Right atrium auricular region (tissue), 2 donors: ENCODE measurements around the gene ZNF490. TPM values are rescaled to one million over a fixed set of nuclear protein-coding genes. Genes with fewer than 3 reads are reported as not detected.

ENCODE experiments used
- DNase-seq: peaks from one replicate; pipeline ENCODE4 v3.0.0-alpha.2; 2019; ENCODE audit warnings: low spot score
- H3K27ac ChIP-seq, 2 donors: fragments of 200-600 bp; sonication (generic); 1 replicate in 1 of 2; 2 replicates in 1 of 2; pipeline ENCODE4 v1.5.1; 2016 to 2019
- H3K27me3 ChIP-seq, 2 donors: fragments of 200-600 bp; sonication (generic); one replicate each; pipeline versions ENCODE4 v1.5.1 to v1.6.0; 2017 to 2019
- H3K36me3 ChIP-seq: fragments of 200-600 bp; sonication (generic); one replicate; pipeline ENCODE4 v1.5.1; 2016
- H3K4me1 ChIP-seq, 2 donors: fragments of 200-600 bp; sonication (generic); one replicate each; pipeline versions ENCODE4 v1.5.1 to v1.6.0; 2017 to 2019
- H3K4me3 ChIP-seq, 2 donors: fragments of 200-600 bp; sonication (generic); 1 replicate in 1 of 2; 2 replicates in 1 of 2; pipeline ENCODE4 v1.5.1; 2017 to 2019; ENCODE audit warnings: mild to moderate bottlenecking in 1 of 2, moderate library complexity in 1 of 2
- H3K9me3 ChIP-seq, 2 donors: fragments of 200-600 bp; sonication (generic); one replicate each; pipeline ENCODE4 v1.5.1; 2019
- total RNA-seq, 2 donors: library from RNA; depleted of rRNA; stranded (reverse); fragments of >200 nt; gene quantifications; one replicate each; pipeline ENCODE4 v1.1.0, GENCODE V29; 2016
- TF ChIP-seq, protein P1 (sequence below), 2 donors: fragments of 200-600 bp; sonication (generic); IDR thresholded peaks; one replicate each; pipeline ENCODE4 v1.5.1; 2019; ENCODE audit warnings: antibody characterized with exemption in 2 of 2

Gene ZNF490
- total RNA-seq, 2 donors from 2014 or later = 2.5 to 4.5 TPM

GRCh38 chr19:12546068-12546467, 64.5 kb downstream of the ZNF490 start:
- H3K36me3 ChIP-seq = peaks cover 4% of the 10 kb centered on the region
- TF ChIP-seq, protein P1, sequence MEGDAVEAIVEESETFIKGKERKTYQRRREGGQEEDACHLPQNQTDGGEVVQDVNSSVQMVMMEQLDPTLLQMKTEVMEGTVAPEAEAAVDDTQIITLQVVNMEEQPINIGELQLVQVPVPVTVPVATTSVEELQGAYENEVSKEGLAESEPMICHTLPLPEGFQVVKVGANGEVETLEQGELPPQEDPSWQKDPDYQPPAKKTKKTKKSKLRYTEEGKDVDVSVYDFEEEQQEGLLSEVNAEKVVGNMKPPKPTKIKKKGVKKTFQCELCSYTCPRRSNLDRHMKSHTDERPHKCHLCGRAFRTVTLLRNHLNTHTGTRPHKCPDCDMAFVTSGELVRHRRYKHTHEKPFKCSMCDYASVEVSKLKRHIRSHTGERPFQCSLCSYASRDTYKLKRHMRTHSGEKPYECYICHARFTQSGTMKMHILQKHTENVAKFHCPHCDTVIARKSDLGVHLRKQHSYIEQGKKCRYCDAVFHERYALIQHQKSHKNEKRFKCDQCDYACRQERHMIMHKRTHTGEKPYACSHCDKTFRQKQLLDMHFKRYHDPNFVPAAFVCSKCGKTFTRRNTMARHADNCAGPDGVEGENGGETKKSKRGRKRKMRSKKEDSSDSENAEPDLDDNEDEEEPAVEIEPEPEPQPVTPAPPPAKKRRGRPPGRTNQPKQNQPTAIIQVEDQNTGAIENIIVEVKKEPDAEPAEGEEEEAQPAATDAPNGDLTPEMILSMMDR (IDR thresholded peaks at IDR 0.05) = no peak
- no peak for DNase-seq
- peaks cover 0 to 47% of the 10 kb centered on the region in 2 donors for H3K4me1 ChIP-seq
- no peak overlapping the region for H3K4me3 ChIP-seq
- no peaks in the 10 kb centered on the region for H3K27me3 ChIP-seq
- H3K27ac ChIP-seq = no peak overlapping the region
- H3K9me3 ChIP-seq = no peaks in the 10 kb centered on the region

- Histone ChIP-seq H3K9me3 (no peaks in the 10 kb centered on the region), H3K27me3 (no peaks in the 10 kb centered on the region), H3K36me3 (peaks cover 12% of the 10 kb centered on the region), H3K4me1 (peaks cover 0 to 44% of the 10 kb centered on the region in 2 donors), H3K27ac (no peak overlapping the region), H3K4me3 (no peak overlapping the region)
- DNase-seq = no peak
- TF ChIP-seq, protein P1 (IDR thresholded peaks at IDR 0.05) = no peak
Observed at GRCh38 chr19:12545267-12545666, 65.3 kb downstream of the ZNF490 start.

GRCh38 chr19:12544401-12544876, 66.2 kb downstream of the ZNF490 start:
- Histone ChIP-seq H3K27ac (no peak overlapping the region), H3K27me3 (no peaks in the 10 kb centered on the region), H3K36me3 (peaks cover 14% of the 10 kb centered on the region), H3K9me3 (no peaks in the 10 kb centered on the region), H3K4me1 (peaks cover 0 to 35% of the 10 kb centered on the region in 2 donors), H3K4me3 (no peak overlapping the region)
- DNase-seq = no peak
- TF ChIP-seq, protein P1 (IDR thresholded peaks at IDR 0.05) = no peak

DNA sequence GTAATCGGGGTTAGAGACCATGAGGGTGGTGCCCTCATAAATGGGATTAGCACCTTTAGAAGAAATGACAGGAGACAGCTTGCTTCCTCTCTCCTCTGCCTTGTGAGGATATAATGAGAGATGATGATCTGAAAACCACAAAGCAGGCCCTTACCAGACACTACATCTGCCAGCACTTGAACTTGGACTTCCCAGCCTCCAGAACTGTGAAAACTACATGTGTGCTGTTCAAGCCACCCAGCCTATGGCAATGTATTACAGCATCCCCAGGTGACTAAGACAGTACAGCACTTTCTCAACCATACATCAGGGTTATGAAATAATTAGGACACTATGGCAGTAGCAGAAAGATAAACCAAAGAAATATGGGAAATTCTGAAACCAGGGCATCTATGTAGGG, 66.8 kb downstream of the ZNF490 start:
- Histone ChIP-seq H3K4me1 (peaks cover 0 to 30% of the 10 kb centered on the region in 2 donors), H3K9me3 (no peaks in the 10 kb centered on the region), H3K36me3 (peaks cover 14% of the 10 kb centered on the region), H3K27ac (no peak overlapping the region), H3K4me3 (no peak overlapping the region), H3K27me3 (no peaks in the 10 kb centered on the region)
- TF ChIP-seq, protein P1 (IDR thresholded peaks at IDR 0.05) = no peak
- DNase-seq = no peak

Other genes starting within 250 kb of the ZNF490 start
- 1 to 10 TPM; 1.0 to 1.8 TPM for gene ZNF442, start 245.1 kb downstream of the ZNF490 start, total RNA-seq
- 1 to 10 TPM; 2.0 to 2.2 TPM for gene ZNF799, start 209.5 kb downstream of the ZNF490 start, total RNA-seq
- gene ZNF443, start 169.8 kb downstream of the ZNF490 start, total RNA-seq = 1 to 10 TPM; 1.7 to 2.6 TPM
- 1 to 10 TPM; 1.6 to 2.0 TPM for gene ZNF709, start 126.0 kb downstream of the ZNF490 start, total RNA-seq
- gene ZNF564, start 59.3 kb downstream of the ZNF490 start, total RNA-seq = 1 to 10 TPM; 8.5 to 8.6 TPM
- gene ZNF791, start 107 bp upstream of the ZNF490 start, total RNA-seq = 10 to 100 TPM in 1 of 2 donors, 1 to 10 TPM in 1; 8.2 to 10.1 TPM
- gene MAN2B1, start 55.9 kb upstream of the ZNF490 start, total RNA-seq = 10 to 100 TPM; 33.7 to 35.5 TPM
- 10 to 100 TPM; 10.1 to 11.6 TPM for gene WDR83, start 56.0 kb upstream of the ZNF490 start, total RNA-seq
- 10 to 100 TPM; 59.8 to 60.1 TPM for gene DHPS, start 71.1 kb upstream of the ZNF490 start, total RNA-seq
- gene GNG14, start 77.2 kb upstream of the ZNF490 start, total RNA-seq = not detected
- gene FBXW9, start 85.8 kb upstream of the ZNF490 start, total RNA-seq = 1 to 10 TPM; 1.8 TPM
- gene TNPO2, start 113.1 kb upstream of the ZNF490 start, total RNA-seq = 10 to 100 TPM; 35.9 to 55.2 TPM
- 100 to 1,000 TPM; 262 to 287 TPM for gene TRIR, start 123.9 kb upstream of the ZNF490 start, total RNA-seq
- gene GET3, start 126.7 kb upstream of the ZNF490 start, total RNA-seq = 10 to 100 TPM; 44.6 to 55.1 TPM
- gene BEST2, start 141.0 kb upstream of the ZNF490 start, total RNA-seq = not detected
- gene HOOK2, start 164.7 kb upstream of the ZNF490 start, total RNA-seq = 10 to 100 TPM; 11.4 to 12.2 TPM
- 100 to 1,000 TPM; 321 to 506 TPM for gene JUNB, start 180.7 kb upstream of the ZNF490 start, total RNA-seq
- gene PRDX2, start 191.0 kb upstream of the ZNF490 start, total RNA-seq = 100 to 1,000 TPM; 702 to 859 TPM
- not detected for gene THSD8, start 191.3 kb upstream of the ZNF490 start, total RNA-seq
- gene RNASEH2A, start 195.8 kb upstream of the ZNF490 start, total RNA-seq = 1 to 10 TPM; 3.1 to 4.0 TPM
- not detected for gene RTBDN, start 223.8 kb upstream of the ZNF490 start, total RNA-seq
- not detected for gene MAST1, start 227.7 kb upstream of the ZNF490 start, total RNA-seq